HEK293 (cell line): ENCODE data around the gene UBE2G2.

ENCODE experiments used
- CTCF ChIP-seq: fragments of 450-650 bp; formaldehyde crosslinking; IDR thresholded peaks from 2 replicates; pipeline ENCODE4 v1.5.1; 2016; ENCODE audit warnings: missing biosample characterization, missing genetic modification characterization
- HOXC10 ChIP-seq: sonication (generic); formaldehyde crosslinking; IDR thresholded peaks from 2 replicates; pipeline ENCODE4 v1.8.1; 2023; ENCODE audit warnings: mild to moderate bottlenecking, missing genetic modification reagents
- PATZ1 ChIP-seq: fragments of 450-650 bp; formaldehyde crosslinking; IDR thresholded peaks from 2 replicates; pipeline ENCODE4 v1.5.1; 2016; ENCODE audit warnings: missing biosample characterization, missing genetic modification characterization
- PBX3 ChIP-seq: sonication (generic); formaldehyde crosslinking; IDR thresholded peaks from 2 replicates; pipeline ENCODE4 v1.8.1; 2022; ENCODE audit warnings: mild to moderate bottlenecking, moderate library complexity, missing genetic modification reagents
- PRDM4 ChIP-seq: fragments of 450-650 bp; formaldehyde crosslinking; IDR thresholded peaks from 2 replicates; pipeline ENCODE4 v1.5.1; 2017; ENCODE audit warnings: missing biosample characterization, missing genetic modification characterization
- ZNF423 ChIP-seq: fragments of 450-650 bp; formaldehyde crosslinking; IDR thresholded peaks from 2 replicates; pipeline ENCODE4 v1.5.1; 2016; ENCODE audit warnings: missing biosample characterization, missing genetic modification characterization
- ZNF549 ChIP-seq: fragments of 450-650 bp; IDR thresholded peaks from 2 replicates; pipeline ENCODE4 v1.5.1; 2018; ENCODE audit warnings: missing biosample characterization, missing genetic modification characterization, mild to moderate bottlenecking, inconsistent platforms, moderate library complexity
- ZNF660 ChIP-seq: fragments of 450-650 bp; IDR thresholded peaks from 2 replicates; pipeline ENCODE4 v1.5.1; 2018; ENCODE audit warnings: missing biosample characterization, mild to moderate bottlenecking, missing genetic modification characterization
- ZNF843 ChIP-seq: fragments of 450-650 bp; formaldehyde crosslinking; IDR thresholded peaks from 2 replicates; pipeline ENCODE4 v1.5.1; 2016; ENCODE audit warnings: missing biosample characterization, missing genetic modification characterization

- no peak for TF ChIP-seq ZNF660 (tag by site-specific recombination)
- no peak for TF ChIP-seq CTCF
- TF ChIP-seq PRDM4 (tag by site-specific recombination): no peak
- no peak for TF ChIP-seq ZNF423 (tag by site-specific recombination)
- TF ChIP-seq PBX3 (CRISPR knock-in tag): no peak
- TF ChIP-seq HOXC10 (CRISPR knock-in tag): no peak
- TF ChIP-seq ZNF549 (tag by site-specific recombination): no peak
- TF ChIP-seq ZNF843: no peak
- no peak for TF ChIP-seq PATZ1 (tag by site-specific recombination)
Observed at GRCh38 chr21:44834231-44834950, 32.8 kb upstream of the UBE2G2 start.
